SJSA1 (cell line): ENCODE measurements around the gene CIAO3. TPM values are rescaled to one million over a fixed set of nuclear protein-coding genes. Genes with fewer than 3 reads are reported as not detected.
"Not testable (repeated sequence)": the region's sequence is repeated elsewhere in the genome, so short reads cannot be mapped to it uniquely, and the experiment has no call there.

Experiments used
- DNase-seq, 2 experiments: peaks; one replicate each; pipeline ENCODE4 v3.0.0-alpha.2; 2015 to 2020; ENCODE audit warnings: low spot score in 2 of 2, low read depth in 1 of 2
- H3K27ac ChIP-seq: fragments of 250-450 bp; sonication (Bioruptor Pico); 2 replicates; pipeline ENCODE4 v1.5.1; 2020; ENCODE audit warnings: mild to moderate bottlenecking, moderate library complexity
- H3K27me3 ChIP-seq: fragments of 250-450 bp; sonication (Bioruptor Pico); replicated peaks from 2 replicates; pipeline ENCODE4 v1.5.1; 2020; ENCODE audit warnings: mild to moderate bottlenecking, moderate library complexity
- H3K36me3 ChIP-seq: fragments of 250-450 bp; sonication (Bioruptor Pico); 2 replicates; pipeline ENCODE4 v1.5.1; 2020; ENCODE audit warnings: mild to moderate bottlenecking
- H3K4me1 ChIP-seq: fragments of 250-450 bp; sonication (Bioruptor Pico); replicated peaks from 2 replicates; pipeline ENCODE4 v1.6.1; 2021; ENCODE audit warnings: mild to moderate bottlenecking
- H3K4me3 ChIP-seq: fragments of 250-450 bp; sonication (Bioruptor Pico); 2 replicates; pipeline ENCODE4 v1.5.1; 2020; ENCODE audit warnings: mild to moderate bottlenecking
- H3K9me3 ChIP-seq: fragments of 250-450 bp; sonication (Bioruptor Pico); replicated peaks from 2 replicates; pipeline ENCODE4 v1.5.1; 2020; ENCODE audit warnings: mild to moderate bottlenecking
- total RNA-seq: library from RNA; depleted of rRNA; stranded (reverse); fragments of >200 nt; shearing (Covaris generic); gene quantifications from 2 replicates; pipeline ENCODE4 v1.2.3, GENCODE V29; 2014

CIAO3 gene
- total RNA-seq, 1 experiment from 2014 or later = 27.4 TPM

GRCh38 chr16:760545-761343, 19.9 kb upstream of the CIAO3 start, which contains the start of gene MSLN:
Gene MSLN, plus strand, starts transcription at chr16:760734. Its CDS starts 1,947 bp downstream, at chr16:762681.
- DNase-seq = no peak
- Histone ChIP-seq H3K27me3 (peaks cover 35% of the 10 kb centered on the region; the same call in 1 of the 2 replicates), H3K27ac (no peak within 1 kb of the TSS), H3K9me3 (peaks cover under 1% of the 10 kb centered on the region; the same call in 1 of the 2 replicates), H3K4me1 (no peaks in the 10 kb centered on the region; the same call in 1 of the 2 replicates), H3K4me3 (no peak within 1 kb of the TSS), H3K36me3 (no peaks in the 10 kb centered on the region)

GRCh38 chr16:760065-760464, 19.3 kb upstream of the CIAO3 start:
- no peak for DNase-seq
- H3K4me3 ChIP-seq = no peak overlapping the region
- peaks cover 39% of the 10 kb centered on the region for H3K27me3 ChIP-seq
- no peak overlapping the region for H3K27ac ChIP-seq
- peaks cover 2% of the 10 kb centered on the region; the same call in 1 of the 2 replicates for H3K9me3 ChIP-seq
- H3K36me3 ChIP-seq = no peaks in the 10 kb centered on the region
- no peaks in the 10 kb centered on the region; the same call in 1 of the 2 replicates for H3K4me1 ChIP-seq

- no peaks in the 10 kb centered on the region; the same call in 1 of the 2 replicates for H3K4me1 ChIP-seq
- peaks cover 2% of the 10 kb centered on the region; the same call in 1 of the 2 replicates for H3K9me3 ChIP-seq
- no peaks in the 10 kb centered on the region for H3K36me3 ChIP-seq
- H3K27me3 ChIP-seq = peaks cover 47% of the 10 kb centered on the region
- no peak overlapping the region for H3K27ac ChIP-seq
- H3K4me3 ChIP-seq = no peak overlapping the region
- no peak for DNase-seq
Observed at GRCh38 chr16:759110-759910, 18.5 kb upstream of the CIAO3 start.

- Histone ChIP-seq H3K4me1 (no peaks in the 10 kb centered on the region; the same call in 1 of the 2 replicates), H3K4me3 (no peak overlapping the region), H3K27me3 (peaks cover 53% of the 10 kb centered on the region), H3K9me3 (peaks cover 2% of the 10 kb centered on the region; the same call in 1 of the 2 replicates), H3K36me3 (no peaks in the 10 kb centered on the region), H3K27ac (no peak overlapping the region)
- no peak for DNase-seq
Observed at GRCh38 chr16:756428-756827, 15.6 kb upstream of the CIAO3 start.

GRCh38 chr16:754656-755055, 13.9 kb upstream of the CIAO3 start:
- no peaks in the 10 kb centered on the region for H3K4me1 ChIP-seq
- no peak overlapping the region for H3K27ac ChIP-seq
- H3K27me3 ChIP-seq = peaks cover 55% of the 10 kb centered on the region
- H3K9me3 ChIP-seq = peaks cover 2% of the 10 kb centered on the region; the same call in 1 of the 2 replicates
- H3K36me3 ChIP-seq = no peaks in the 10 kb centered on the region
- no peak overlapping the region for H3K4me3 ChIP-seq
- no peak for DNase-seq

GRCh38 chr16:754121-754607, 13.4 kb upstream of the CIAO3 start:
- not testable (repeated sequence) for DNase-seq

GRCh38 chr16:752007-752312, 11.2 kb upstream of the CIAO3 start:
- H3K4me3 ChIP-seq = no peak overlapping the region
- no peak for DNase-seq
- H3K36me3 ChIP-seq = no peaks in the 10 kb centered on the region
- no peak overlapping the region for H3K27ac ChIP-seq
- peaks cover 59% of the 10 kb centered on the region for H3K27me3 ChIP-seq
- peaks cover 2% of the 10 kb centered on the region; the same call in 1 of the 2 replicates for H3K9me3 ChIP-seq
- H3K4me1 ChIP-seq = no peaks in the 10 kb centered on the region

More at GRCh38 chr16:754121-754607, 13.4 kb upstream of the CIAO3 start:
- H3K4me3 ChIP-seq, H3K4me1 ChIP-seq, H3K27ac ChIP-seq, H3K36me3 ChIP-seq, H3K9me3 ChIP-seq: not testable (repeated sequence)
- H3K27me3 ChIP-seq = peaks cover 55% of the 10 kb centered on the region

GRCh38 chr16:751152-752006, 10.6 kb upstream of the CIAO3 start:
- 0 out of 2 replicates have a peak, but pooled peaks cover 2% of the 10 kb centered on the region for H3K9me3 ChIP-seq
- H3K27ac ChIP-seq = no peak overlapping the region
- H3K27me3 ChIP-seq = peaks cover 54% of the 10 kb centered on the region
- no peak overlapping the region for H3K4me3 ChIP-seq
- H3K36me3 ChIP-seq = no peaks in the 10 kb centered on the region
- no peaks in the 10 kb centered on the region for H3K4me1 ChIP-seq
- no peak for DNase-seq

GRCh38 chr16:750485-750884, 9.7 kb upstream of the CIAO3 start:
- no peaks in the 10 kb centered on the region for H3K4me1 ChIP-seq
- no peak overlapping the region for H3K27ac ChIP-seq
- DNase-seq = no peak
- no peak overlapping the region for H3K4me3 ChIP-seq
- H3K9me3 ChIP-seq = no peaks in the 10 kb centered on the region
- H3K27me3 ChIP-seq = peaks cover 47% of the 10 kb centered on the region
- H3K36me3 ChIP-seq = no peaks in the 10 kb centered on the region

- Histone ChIP-seq H3K27me3 (peaks cover 44% of the 10 kb centered on the region), H3K4me3 (no peak overlapping the region), H3K36me3 (no peaks in the 10 kb centered on the region), H3K27ac (no peak overlapping the region), H3K9me3 (no peaks in the 10 kb centered on the region), H3K4me1 (no peaks in the 10 kb centered on the region)
- no peak for DNase-seq
Observed at GRCh38 chr16:749010-749409, 8.2 kb upstream of the CIAO3 start.

GRCh38 chr16:747978-748746, 7.4 kb upstream of the CIAO3 start:
- DNase-seq = no peak
- no peaks in the 10 kb centered on the region for H3K4me1 ChIP-seq

GRCh38 chr16:746637-747036, 5.8 kb upstream of the CIAO3 start:
- no peaks in the 10 kb centered on the region for H3K36me3 ChIP-seq
- no peak for DNase-seq
- no peaks in the 10 kb centered on the region for H3K4me1 ChIP-seq
- peaks cover 25% of the 10 kb centered on the region for H3K27me3 ChIP-seq
- no peak overlapping the region for H3K4me3 ChIP-seq
- H3K9me3 ChIP-seq = no peaks in the 10 kb centered on the region
- no peak overlapping the region for H3K27ac ChIP-seq

More at GRCh38 chr16:747978-748746, 7.4 kb upstream of the CIAO3 start:
- no peaks in the 10 kb centered on the region for H3K9me3 ChIP-seq
- no peaks in the 10 kb centered on the region for H3K36me3 ChIP-seq
- peaks cover 36% of the 10 kb centered on the region for H3K27me3 ChIP-seq
- no peak overlapping the region for H3K4me3 ChIP-seq
- no peak overlapping the region for H3K27ac ChIP-seq
